B cell (primary cell): ENCODE data around the gene RTF2. TPM values are rescaled to one million over a fixed set of nuclear protein-coding genes. Genes with fewer than 3 reads are reported as not detected.
"Not testable (repeated sequence)": the region's sequence is repeated elsewhere in the genome, so short reads cannot be mapped to it uniquely, and the experiment has no call there.

Experiments
- ATAC-seq: fragments of 200-7000 bp; cut with Tn5 transposase; one replicate; pipeline ENCODE4 v1.10.0; 2021; ENCODE audit warnings: low read depth, mild to moderate bottlenecking, moderate number of reproducible peaks, moderate library complexity
- CTCF ChIA-PET: fragments of 350-600 bp; sonication (Branson Sonifier 250); formaldehyde crosslinking; loops from one replicate; lab custom pipeline; 2021; ENCODE audit warnings: antibody characterized with exemption, inconsistent platforms; lab: Charles Lee
- POLR2A ChIA-PET: fragments of 350-600 bp; sonication (Branson Sonifier 250); formaldehyde crosslinking; loops from one replicate; lab custom pipeline; 2021; ENCODE audit warnings: antibody characterized with exemption; lab: Charles Lee
- DNase-seq: peaks from one replicate; pipeline ENCODE4 v3.0.0; 2013
- H2AFZ ChIP-seq: 2 replicates; pipeline ENCODE4 v1.6.1; 2012; ENCODE audit warnings: mild to moderate bottlenecking, low read depth, low read length; ENCODE audit not compliant: insufficient read depth, poor library complexity, severe bottlenecking
- H3K27ac ChIP-seq, 2 donors: 1 replicate in 1 of 2; 2 replicates in 1 of 2; pipeline ENCODE4 v1.5.1; 2012 to 2013; ENCODE audit warnings: low read length in 2 of 2, mild to moderate bottlenecking in 2 of 2, moderate library complexity in 1 of 2
- H3K27me3 ChIP-seq, 4 experiments: fragments of 200-600 bp in 1 of 4; sonication (generic) in 1 of 4; replicated peaks in 1 of 4; 1 replicate in 2 of 4; 2 replicates in 2 of 4; pipeline versions ENCODE4 v1.6.1 to v1.7.0; 2013 to 2016; ENCODE audit warnings: low read length in 3 of 4, mild to moderate bottlenecking in 2 of 4, mixed read lengths in 1 of 4, moderate library complexity in 1 of 4; ENCODE audit not compliant: insufficient read depth in 4 of 4, control insufficient read depth in 3 of 4; ENCODE audit errors: control extremely low read depth in 1 of 4
- H3K36me3 ChIP-seq, 2 experiments: replicated peaks in 1 of 2; 1 replicate in 1 of 2; 2 replicates in 1 of 2; pipeline versions ENCODE4 v1.6.1 to v1.7.1; 2013; ENCODE audit warnings: low read length in 1 of 2; ENCODE audit not compliant: insufficient read depth in 2 of 2, control insufficient read depth in 1 of 2; ENCODE audit errors: control extremely low read depth in 1 of 2, extremely low read depth in 1 of 2
- H3K4me1 ChIP-seq, 2 donors: fragments of 200-600 bp in 1 of 2; sonication (generic) in 1 of 2; 1 replicate in 1 of 2; 2 replicates in 1 of 2; pipeline versions ENCODE4 v1.5.1 to v1.6.1; 2013 to 2017; ENCODE audit warnings: low read length in 2 of 2; ENCODE audit not compliant: control insufficient read depth in 2 of 2, insufficient read depth in 2 of 2
- H3K4me2 ChIP-seq: replicated peaks from 2 replicates; pipeline ENCODE3; 2012; ENCODE audit warnings: mild to moderate bottlenecking, low read depth, low read length; ENCODE audit not compliant: poor library complexity, severe bottlenecking
- H3K4me3 ChIP-seq, 5 experiments: fragments of 200-600 bp in 1 of 5; sonication (generic) in 1 of 5; 1 replicate in 3 of 5; 2 replicates in 2 of 5; pipeline versions ENCODE4 v1.5.1 to v1.7.0; 2011 to 2016; ENCODE audit warnings: low read length in 4 of 5, mild to moderate bottlenecking in 4 of 5, low read depth in 2 of 5, control low read depth in 1 of 5, moderate library complexity in 1 of 5; ENCODE audit not compliant: insufficient read depth in 1 of 5; ENCODE audit errors: control extremely low read depth in 1 of 5, extremely low read depth in 1 of 5
- H3K79me2 ChIP-seq: fragments of 200-600 bp; sonication (generic); one replicate; pipeline ENCODE4 v1.6.0; 2016; ENCODE audit warnings: low read length; ENCODE audit not compliant: control insufficient read depth, insufficient read depth
- H3K9ac ChIP-seq: fragments of 200-600 bp; sonication (generic); 2 replicates; pipeline ENCODE4 v1.6.1; 2017; ENCODE audit warnings: mild to moderate bottlenecking, low read length, moderate library complexity
- H3K9me3 ChIP-seq, 3 donors: one replicate each; pipeline versions ENCODE4 v1.6.1 to v1.7.1; 2013; ENCODE audit warnings: low read length in 2 of 3; ENCODE audit not compliant: control insufficient read depth in 2 of 3, insufficient read depth in 1 of 3; ENCODE audit errors: control extremely low read depth in 1 of 3
- H4K20me1 ChIP-seq: 2 replicates; pipeline ENCODE4 v1.6.0; 2012; ENCODE audit warnings: mild to moderate bottlenecking, low read length; ENCODE audit not compliant: insufficient read depth, control insufficient read depth, poor library complexity, severe bottlenecking
- H3K27ac Mint-ChIP-seq: one replicate; pipeline ENCODE4 v1.8.0; 2021; ENCODE audit warnings: mixed read lengths
- H3K27me3 Mint-ChIP-seq: one replicate; pipeline ENCODE4 v1.8.0; 2021; ENCODE audit warnings: mixed read lengths
- H3K4me1 Mint-ChIP-seq: one replicate; pipeline ENCODE4 v1.8.0; 2021; ENCODE audit warnings: mixed read lengths
- H3K4me3 Mint-ChIP-seq: one replicate; pipeline ENCODE4 v1.8.0; 2021; ENCODE audit warnings: mixed read lengths
- H3K9me3 Mint-ChIP-seq: one replicate; pipeline ENCODE4 v1.8.0; 2022; ENCODE audit warnings: mixed read lengths; ENCODE audit not compliant: insufficient read depth
- EZH2 ChIP-seq: IDR thresholded peaks from 2 replicates; pipeline ENCODE4 v1.6.1; 2012; ENCODE audit warnings: borderline replicate concordance, low read depth, mild to moderate bottlenecking, moderate library complexity, low read length; ENCODE audit not compliant: insufficient read depth, poor library complexity, severe bottlenecking
- WGBS: methylation state at CpG from one replicate; pipeline ENCODE4 v1.1.5; 2013; ENCODE audit warnings: missing lambda C conversion rate; ENCODE audit not compliant: insufficient coverage; 5-methylcytosine and 5-hydroxymethylcytosine counted together
- intact Hi-C: fragments of 100-400 bp; cut with micrococcal nuclease; formaldehyde crosslinking; loops from one replicate; pipeline ENCODE4 v1.10.0; 2022
- polyA plus RNA-seq: library from polyadenylated mRNA; depleted of rRNA; stranded (reverse); fragments of >200 nt; gene quantifications from 2 replicates; pipeline ENCODE4 v1.2.3, GENCODE V29; 2012
- total RNA-seq, 2 donors: library from RNA; stranded (reverse); fragments of 120-200 nt in 1 of 2; gene quantifications; 1 replicate in 1 of 2; 2 replicates in 1 of 2; pipeline versions ENCODE4 v1.2.3 to v1.2.4, GENCODE V29; 2013 to 2022
- TF ChIP-seq, protein P1 (sequence below): fragments of 200-600 bp; IDR thresholded peaks from one replicate; pipeline ENCODE4 v1.8.0; 2022; ENCODE audit warnings: antibody characterized with exemption, mild to moderate bottlenecking

Gene RTF2
- total and polyA plus RNA-seq, 2 donors (not counting 1 experiment from before 2014, with no cell fraction given), result 34.6 to 78.4 TPM

DNA sequence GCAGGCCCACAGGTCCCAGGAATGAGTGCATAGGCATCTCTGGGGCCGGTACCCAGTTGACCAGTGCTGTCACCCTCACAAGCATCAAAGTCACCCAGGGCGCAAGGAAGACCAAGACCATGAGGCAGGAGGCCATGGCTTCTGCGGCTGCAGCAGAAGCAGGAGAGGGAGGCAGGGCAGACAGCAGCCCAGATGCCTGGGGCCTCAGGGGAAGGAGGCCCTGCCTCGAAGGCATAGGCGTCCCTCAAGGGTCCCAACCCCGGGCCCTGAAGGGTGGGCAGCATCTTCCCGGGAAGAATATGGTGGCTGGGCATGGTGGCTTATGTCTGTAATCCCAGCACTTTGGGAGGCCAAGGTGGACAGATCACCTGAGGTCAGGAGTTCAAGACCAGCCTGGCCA lies 59.1 kb downstream of the RTF2 start:
- H3K4me1 Mint-ChIP-seq, result no peaks in the 10 kb centered on the region
- no peaks in the 10 kb centered on the region for H3K4me1 ChIP-seq
- H2AFZ ChIP-seq, result no peak overlapping the region
- no peaks in the 10 kb centered on the region for H3K27me3 Mint-ChIP-seq
- H3K4me3 ChIP-seq, result no peak overlapping the region
- H3K27ac ChIP-seq, result no peak overlapping the region
- intact Hi-C loops, result no loop called here
- H3K36me3 ChIP-seq, result no peaks in the 10 kb centered on the region
- DNase-seq, result no peak
- ChIA-PET POLR2A (interaction anchor here (0.6 kb wide), 1 partner anchor 118 kb away, joined by 3 read pairs; no protein-coding TSS in a partner anchor), CTCF (no interaction called here)
- TF ChIP-seq EZH2, result no peak
- TF ChIP-seq, protein P1, sequence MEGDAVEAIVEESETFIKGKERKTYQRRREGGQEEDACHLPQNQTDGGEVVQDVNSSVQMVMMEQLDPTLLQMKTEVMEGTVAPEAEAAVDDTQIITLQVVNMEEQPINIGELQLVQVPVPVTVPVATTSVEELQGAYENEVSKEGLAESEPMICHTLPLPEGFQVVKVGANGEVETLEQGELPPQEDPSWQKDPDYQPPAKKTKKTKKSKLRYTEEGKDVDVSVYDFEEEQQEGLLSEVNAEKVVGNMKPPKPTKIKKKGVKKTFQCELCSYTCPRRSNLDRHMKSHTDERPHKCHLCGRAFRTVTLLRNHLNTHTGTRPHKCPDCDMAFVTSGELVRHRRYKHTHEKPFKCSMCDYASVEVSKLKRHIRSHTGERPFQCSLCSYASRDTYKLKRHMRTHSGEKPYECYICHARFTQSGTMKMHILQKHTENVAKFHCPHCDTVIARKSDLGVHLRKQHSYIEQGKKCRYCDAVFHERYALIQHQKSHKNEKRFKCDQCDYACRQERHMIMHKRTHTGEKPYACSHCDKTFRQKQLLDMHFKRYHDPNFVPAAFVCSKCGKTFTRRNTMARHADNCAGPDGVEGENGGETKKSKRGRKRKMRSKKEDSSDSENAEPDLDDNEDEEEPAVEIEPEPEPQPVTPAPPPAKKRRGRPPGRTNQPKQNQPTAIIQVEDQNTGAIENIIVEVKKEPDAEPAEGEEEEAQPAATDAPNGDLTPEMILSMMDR, result no peak
- H3K9me3 ChIP-seq, result peaks cover 0 to 12% (median 1%) of the 10 kb centered on the region in 3 donors
- H3K79me2 ChIP-seq, result no peaks in the 10 kb centered on the region
- H3K4me3 Mint-ChIP-seq, result no peak overlapping the region
- H3K4me2 ChIP-seq, result no peak overlapping the region
- H3K27ac Mint-ChIP-seq, result no peak overlapping the region
- H3K9ac ChIP-seq, result no peak overlapping the region
- no peaks in the 10 kb centered on the region for H3K27me3 ChIP-seq
- no peaks in the 10 kb centered on the region for H4K20me1 ChIP-seq
- 90% methylated on average over 7 of the region's 7 CpGs for WGBS
- no peak for ATAC-seq
- no peaks in the 10 kb centered on the region for H3K9me3 Mint-ChIP-seq

DNA sequence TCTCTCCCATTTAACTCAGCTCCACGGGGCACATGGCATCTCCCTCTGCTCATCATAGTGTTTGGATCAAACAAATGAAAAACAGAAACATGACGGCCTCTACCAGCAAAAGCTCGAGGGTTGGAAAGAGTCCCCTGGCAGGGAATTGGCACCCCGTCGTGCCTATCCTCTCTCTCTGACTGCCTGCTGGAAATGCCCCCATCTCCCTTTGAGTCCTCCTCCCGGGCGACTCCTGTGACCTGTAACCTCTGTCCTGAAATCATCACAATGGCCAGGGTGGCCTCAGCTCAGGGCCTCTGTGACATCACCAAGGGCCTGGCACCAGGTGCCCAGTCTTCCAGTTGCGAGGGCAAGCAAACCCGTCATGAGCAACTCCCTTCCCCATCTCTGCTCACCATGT lies 64.5 kb downstream of the RTF2 start, which contains the start of gene FAM209B:
Gene FAM209B (plus strand): TSS at position 301 of the 400 bp plus-strand sequence. CDS start 96 bp downstream, at position 397.
- WGBS, result 83% methylated on average over 5 of the region's 9 CpGs
- H3K27me3 Mint-ChIP-seq, H4K20me1 ChIP-seq, H3K27me3 ChIP-seq, H3K9me3 ChIP-seq, ATAC-seq, intact Hi-C loops, H3K4me1 ChIP-seq, H3K36me3 ChIP-seq, H3K27ac Mint-ChIP-seq, H3K4me1 Mint-ChIP-seq, DNase-seq, H3K4me3 Mint-ChIP-seq, H3K9ac ChIP-seq, H3K4me2 ChIP-seq, H3K27ac ChIP-seq, H3K9me3 Mint-ChIP-seq, H3K4me3 ChIP-seq, POLR2A ChIA-PET, H3K79me2 ChIP-seq, H2AFZ ChIP-seq, CTCF ChIA-PET: not testable (repeated sequence)
